Fibroblast of villous mesenchyme (primary cell): ENCODE results near the gene ZBTB25. TPM values are rescaled to one million over a fixed set of nuclear protein-coding genes. Genes with fewer than 3 reads are reported as not detected.
A peak's percentile ranks its signal among the peaks of the same experiment; 100 is the strongest.

Source experiments
- DNase-seq: peaks from one replicate; pipeline ENCODE4 v3.0.0-alpha.2; 2010; ENCODE audit warnings: low read depth
- H3K4me3 ChIP-seq: 2 replicates; pipeline ENCODE4 v1.5.1; 2011; ENCODE audit warnings: low read depth, mild to moderate bottlenecking, low read length
- CTCF ChIP-seq: IDR thresholded peaks from 2 replicates; pipeline ENCODE4 v1.5.1; 2012; ENCODE audit warnings: low read depth, mild to moderate bottlenecking, low read length; ENCODE audit not compliant: insufficient read depth
- total RNA-seq: library from RNA; depleted of rRNA; stranded (reverse); fragments of >200 nt; gene quantifications from 2 replicates; pipeline ENCODE4 v1.2.3, GENCODE V29; 2012

The ZBTB25 gene
- total RNA-seq, 1 donor: 8.6 TPM

- no peak overlapping the region for H3K4me3 ChIP-seq
- TF ChIP-seq CTCF: no peak
- DNase-seq: no peak
Measured at GRCh38 chr14:64459405-64460136, 44.1 kb downstream of the ZBTB25 start.

GRCh38 chr14:64454671-64455070, 49.0 kb downstream of the ZBTB25 start:
- no peak overlapping the region for H3K4me3 ChIP-seq
- no peak for DNase-seq
- TF ChIP-seq CTCF: no peak

- no peak for DNase-seq
- no peak overlapping the region for H3K4me3 ChIP-seq
- no peak for TF ChIP-seq CTCF
Measured at GRCh38 chr14:64450255-64450654, 53.4 kb downstream of the ZBTB25 start.

GRCh38 chr14:64447876-64448670, 55.6 kb downstream of the ZBTB25 start:
- H3K4me3 ChIP-seq: no peak overlapping the region
- no peak for DNase-seq
- TF ChIP-seq CTCF: no peak

- DNase-seq: peak; percentile 83
- TF ChIP-seq CTCF: peak; percentile 13
- no peak overlapping the region for H3K4me3 ChIP-seq
Measured at GRCh38 chr14:64444984-64445845, 58.4 kb downstream of the ZBTB25 start.

GRCh38 chr14:64444140-64444539, 59.5 kb downstream of the ZBTB25 start:
- TF ChIP-seq CTCF: no peak
- DNase-seq: no peak
- H3K4me3 ChIP-seq: no peak overlapping the region
